PC-9 (cell line): Measurements from ENCODE around the gene ZNF385B. TPM values are rescaled to one million over a fixed set of nuclear protein-coding genes. Genes with fewer than 3 reads are reported as not detected.
A peak's percentile ranks its signal among the peaks of the same experiment; 100 is the strongest.

Experiments
- BruUV-seq: library from RNA; stranded (reverse); fragments of 400-500 nt; replicated peaks from 2 replicates; lab custom pipeline; 2021; lab: Mats Ljungman, UMichigan
- CTCF ChIA-PET: fragments of 300-600 bp; sonication (Branson Sonifier 250); formaldehyde crosslinking; loops from one replicate; lab custom pipeline; 2022; ENCODE audit warnings: antibody characterized with exemption; lab: Charles Lee
- POLR2A ChIA-PET: fragments of 300-600 bp; sonication (Branson Sonifier 250); formaldehyde crosslinking; loops from one replicate; lab custom pipeline; 2022; ENCODE audit warnings: antibody characterized with exemption; ENCODE audit not compliant: unreplicated experiment; lab: Charles Lee
- DNase-seq, 2 experiments: peaks; one replicate each; pipeline versions ENCODE4 v3.0.0 to v3.0.0-alpha.2; 2015 to 2022; ENCODE audit warnings: mixed read lengths in 1 of 2
- H2AFZ ChIP-seq: fragments of 200-600 bp; sonication (generic); 2 replicates; pipeline ENCODE4 v1.8.1; 2017; ENCODE audit warnings: antibody characterized with exemption
- H3F3A ChIP-seq: fragments of 200-600 bp; sonication (generic); 2 replicates; pipeline ENCODE4 v1.8.1; 2017; ENCODE audit warnings: antibody characterized with exemption, mild to moderate bottlenecking, low read depth; ENCODE audit not compliant: insufficient read depth
- H3K27ac ChIP-seq: fragments of 200-600 bp; sonication (generic); 2 replicates; pipeline ENCODE4 v1.6.1; 2016; ENCODE audit warnings: mixed run types
- H3K27me3 ChIP-seq: fragments of 200-600 bp; sonication (generic); 2 replicates; pipeline ENCODE4 v1.6.1; 2016; ENCODE audit warnings: low read depth, mixed run types; ENCODE audit not compliant: insufficient read depth
- H3K36me3 ChIP-seq: fragments of 200-600 bp; sonication (generic); 2 replicates; pipeline ENCODE4 v1.6.1; 2016; ENCODE audit warnings: low read depth, mixed run types
- H3K4me1 ChIP-seq: fragments of 200-600 bp; sonication (generic); replicated peaks from 2 replicates; pipeline ENCODE4 v1.6.1; 2016; ENCODE audit warnings: mixed run types; ENCODE audit not compliant: insufficient read depth
- H3K4me2 ChIP-seq: fragments of 200-600 bp; sonication (generic); 2 replicates; pipeline ENCODE4 v1.6.1; 2017; ENCODE audit warnings: mixed run types
- H3K4me3 ChIP-seq: fragments of 200-600 bp; sonication (generic); 2 replicates; pipeline ENCODE4 v1.6.1; 2016; ENCODE audit warnings: mixed run types
- H3K79me2 ChIP-seq: fragments of 200-600 bp; sonication (generic); 2 replicates; pipeline ENCODE4 v1.6.1; 2017; ENCODE audit warnings: low read depth, mixed run types
- H3K9me2 ChIP-seq: fragments of 200-600 bp; sonication (generic); 2 replicates; pipeline ENCODE4 v1.8.1; 2017; ENCODE audit warnings: mild to moderate bottlenecking; ENCODE audit not compliant: insufficient read depth
- H3K9me3 ChIP-seq: fragments of 200-600 bp; sonication (generic); 2 replicates; pipeline ENCODE4 v1.8.1; 2016; ENCODE audit warnings: low read depth; ENCODE audit not compliant: insufficient read depth
- H4K20me1 ChIP-seq: fragments of 200-600 bp; sonication (generic); 2 replicates; pipeline ENCODE4 v1.8.1; 2017; ENCODE audit not compliant: insufficient read depth
- CTCF ChIP-seq: fragments of 200-600 bp; sonication (generic); conservative IDR thresholded peaks from 2 replicates; pipeline ENCODE4 v1.6.1; 2017; ENCODE audit warnings: mixed run types, antibody characterized with exemption, mild to moderate bottlenecking, moderate library complexity
- EZH2 ChIP-seq: fragments of 200-600 bp; sonication (generic); IDR thresholded peaks from 2 replicates; pipeline ENCODE4 v1.8.0; 2017; ENCODE audit warnings: antibody characterized with exemption, low read depth
- intact Hi-C: fragments of 100-400 bp; cut with micrococcal nuclease; formaldehyde crosslinking; loops from one replicate; pipeline ENCODE4 v1.10.0; 2022; ENCODE audit not compliant: unreplicated experiment
- total RNA-seq: library from RNA; stranded (reverse); gene quantifications from 2 replicates; pipeline ENCODE4 v1.2.3, GENCODE V29; 2021

Gene ZNF385B
- total RNA-seq, 1 experiment from 2014 or later = 4.1 TPM

GRCh38 chr2:179804206-179804605, 57.2 kb downstream of the ZNF385B start:
- H2AFZ ChIP-seq = 0 out of 2 replicates have a peak overlapping the region, but pooled peaks have one; percentile 1
- no peaks in the 10 kb centered on the region for H3F3A ChIP-seq
- no peaks in the 10 kb centered on the region for H3K27me3 ChIP-seq
- no TSS peak for BruUV-seq
- TF ChIP-seq EZH2 (no peak), CTCF (no peak)
- no peak overlapping the region for H3K27ac ChIP-seq
- CTCF ChIA-PET = no interaction called here
- no peak overlapping the region for H3K4me3 ChIP-seq
- 0 out of 2 replicates have a peak, but pooled peaks cover 3% of the 10 kb centered on the region for H3K9me3 ChIP-seq
- H3K9me2 ChIP-seq = 0 out of 2 replicates have a peak, but pooled peaks cover 7% of the 10 kb centered on the region
- intact Hi-C loops = no loop called here
- no peaks in the 10 kb centered on the region for H3K79me2 ChIP-seq
- H3K36me3 ChIP-seq = no peaks in the 10 kb centered on the region
- no peak for DNase-seq
- POLR2A ChIA-PET = no interaction called here
- no peaks in the 10 kb centered on the region for H3K4me1 ChIP-seq
- no peaks in the 10 kb centered on the region for H4K20me1 ChIP-seq
- no peak overlapping the region for H3K4me2 ChIP-seq

- intact Hi-C loops = no loop called here
- H3K4me2 ChIP-seq = no peak overlapping the region
- 0 out of 2 replicates have a peak, but pooled peaks cover 7% of the 10 kb centered on the region for H3K9me2 ChIP-seq
- no peak overlapping the region for H3K4me3 ChIP-seq
- ChIA-PET POLR2A (no interaction called here), CTCF (no interaction called here)
- no peaks in the 10 kb centered on the region for H3K27me3 ChIP-seq
- no peaks in the 10 kb centered on the region for H3K79me2 ChIP-seq
- 0 out of 2 replicates have a peak overlapping the region, but pooled peaks have one; percentile 4 for H2AFZ ChIP-seq
- no peak overlapping the region for H3K27ac ChIP-seq
- H3F3A ChIP-seq = no peaks in the 10 kb centered on the region
- BruUV-seq = no TSS peak
- H3K9me3 ChIP-seq = 0 out of 2 replicates have a peak, but pooled peaks cover 3% of the 10 kb centered on the region
- no peaks in the 10 kb centered on the region for H4K20me1 ChIP-seq
- DNase-seq = no peak
- TF ChIP-seq CTCF = no peak
- no peak for TF ChIP-seq EZH2
- H3K36me3 ChIP-seq = no peaks in the 10 kb centered on the region
- H3K4me1 ChIP-seq = no peaks in the 10 kb centered on the region
These were observed 59.1 kb downstream of the ZNF385B start for GRCh38 chr2:179802051-179802882.

- POLR2A ChIA-PET = interaction anchor here (0.6 kb wide), 1 partner anchor 9 kb away, joined by 4 read pairs; no protein-coding TSS in a partner anchor
- intact Hi-C loops = no loop called here
- BruUV-seq = no TSS peak
These were observed 60.6 kb downstream of the ZNF385B start for GRCh38 chr2:179800776-179801175.

More at GRCh38 chr2:179800776-179801175, 60.6 kb downstream of the ZNF385B start:
- H3K4me1 ChIP-seq = no peaks in the 10 kb centered on the region
- no peak overlapping the region for H3K27ac ChIP-seq
- no peaks in the 10 kb centered on the region for H3K79me2 ChIP-seq
- no peak for DNase-seq
- no peak overlapping the region for H2AFZ ChIP-seq
- no peak overlapping the region for H3K4me3 ChIP-seq
- TF ChIP-seq EZH2 (no peak), CTCF (no peak)
- CTCF ChIA-PET = no interaction called here
- no peak overlapping the region for H3K4me2 ChIP-seq
- H3K27me3 ChIP-seq = no peaks in the 10 kb centered on the region
- H4K20me1 ChIP-seq = no peaks in the 10 kb centered on the region
- H3K9me3 ChIP-seq = no peaks in the 10 kb centered on the region
- H3K9me2 ChIP-seq = no peaks in the 10 kb centered on the region
- H3K36me3 ChIP-seq = no peaks in the 10 kb centered on the region
- no peaks in the 10 kb centered on the region for H3F3A ChIP-seq
